Measurements from ENCODE around the gene DSC2. TPM values are rescaled to one million over a fixed set of nuclear protein-coding genes. Genes with fewer than 3 reads are reported as not detected.
A peak's percentile ranks its signal among the peaks of the same experiment; 100 is the strongest.
"Not testable (repeated sequence)": the region's sequence is repeated elsewhere in the genome, so short reads cannot be mapped to it uniquely, and the experiment has no call there.

Gene DSC2
- total and polyA plus RNA-seq, 4 donors = 2.3 to 15.4 (median 10.4) TPM

- H3K9me3 ChIP-seq (ENCODE audit: control insufficient read depth in 4 of 4, insufficient read depth in 3 of 4, low read length in 3 of 4) = peaks cover 0 to 4% (median 0%) of the 10 kb centered on the region in 4 donors
- no peak overlapping the region for H3K4me3 ChIP-seq
- no peak overlapping the region for H3K27ac ChIP-seq (ENCODE audit: low read depth in 1 of 2, low read length in 1 of 2)
- peaks cover 0 to 65% (median 60%) of the 10 kb centered on the region in 3 donors for H3K27me3 ChIP-seq (ENCODE audit: control insufficient read depth in 3 of 3, insufficient read depth in 3 of 3, low read length in 2 of 3)
- peaks cover 0 to 25% (median 4%) of the 10 kb centered on the region in 5 donors for H3K4me1 ChIP-seq (ENCODE audit: control insufficient read depth in 5 of 5, insufficient read depth in 5 of 5, low read length in 5 of 5)
- DNase-seq (peak in 1 of 3 donors; percentile 39), ATAC-seq (ENCODE audit: insufficient read depth, low FRiP score) (no peak)
- TF ChIP-seq CTCF (IDR thresholded peaks at IDR 0.05; ENCODE audit: control extremely low read depth, extremely low read depth) = no peak
- no peak overlapping the region for H3K9ac ChIP-seq (ENCODE audit: insufficient read depth in 1 of 2, low read length in 2 of 2)
- 9 to 11% methylated on average over 18 of the region's 18 CpGs for WGBS, 2 donors
- no peaks in the 10 kb centered on the region for H3K36me3 ChIP-seq (ENCODE audit: control insufficient read depth in 4 of 4, insufficient read depth in 4 of 4, low read length in 4 of 4)
Observed at GRCh38 chr18:31040686-31041270, 61.4 kb downstream of the DSC2 start.

GRCh38 chr18:31039426-31039825 is 62.8 kb downstream of the DSC2 start:
- Histone ChIP-seq H3K4me3 (no peak overlapping the region), H3K36me3 (ENCODE audit: control insufficient read depth in 4 of 4, insufficient read depth in 4 of 4, low read length in 4 of 4) (no peaks in the 10 kb centered on the region), H3K9me3 (ENCODE audit: control insufficient read depth in 4 of 4, insufficient read depth in 3 of 4, low read length in 3 of 4) (peaks cover 0 to 2% (median 0%) of the 10 kb centered on the region in 4 donors), H3K27ac (ENCODE audit: low read depth in 1 of 2, low read length in 1 of 2) (no peak overlapping the region), H3K27me3 (ENCODE audit: control insufficient read depth in 3 of 3, insufficient read depth in 3 of 3, low read length in 2 of 3) (peaks cover 0 to 55% (median 55%) of the 10 kb centered on the region in 3 donors), H3K9ac (ENCODE audit: insufficient read depth in 1 of 2, low read length in 2 of 2) (no peak overlapping the region), H3K4me1 (ENCODE audit: control insufficient read depth in 5 of 5, insufficient read depth in 5 of 5, low read length in 5 of 5) (peaks cover 0 to 25% (median 4%) of the 10 kb centered on the region in 5 donors)
- 65 to 75% methylated on average over 3 of the region's 3 CpGs for WGBS, 2 donors
- ATAC-seq (ENCODE audit: insufficient read depth, low FRiP score) (no peak), DNase-seq (peak in 1 of 3 donors; percentile 1)
- no peak for TF ChIP-seq CTCF (IDR thresholded peaks at IDR 0.05; ENCODE audit: control extremely low read depth, extremely low read depth)

GRCh38 chr18:31037686-31038085 is 64.5 kb downstream of the DSC2 start:
- H3K9me3 ChIP-seq (ENCODE audit: control insufficient read depth in 4 of 4, insufficient read depth in 3 of 4, low read length in 3 of 4) = not testable (repeated sequence)

GRCh38 chr18:31034541-31034940 is 67.7 kb downstream of the DSC2 start:
- TF ChIP-seq CTCF (IDR thresholded peaks at IDR 0.05; ENCODE audit: control extremely low read depth, extremely low read depth) = no peak
- no peaks in the 10 kb centered on the region for H3K4me1 ChIP-seq (ENCODE audit: control insufficient read depth in 5 of 5, insufficient read depth in 5 of 5, low read length in 5 of 5)
- H3K9ac ChIP-seq (ENCODE audit: insufficient read depth in 1 of 2, low read length in 2 of 2) = no peak overlapping the region
- H3K27me3 ChIP-seq (ENCODE audit: control insufficient read depth in 3 of 3, insufficient read depth in 3 of 3, low read length in 2 of 3) = peaks cover 0 to 12% (median 10%) of the 10 kb centered on the region in 3 donors
- H3K4me3 ChIP-seq = no peak overlapping the region
- no peaks in the 10 kb centered on the region for H3K9me3 ChIP-seq (ENCODE audit: control insufficient read depth in 4 of 4, insufficient read depth in 3 of 4, low read length in 3 of 4)
- 77 to 85% methylated on average over 4 of the region's 4 CpGs for WGBS, 2 donors
- no peak overlapping the region for H3K27ac ChIP-seq (ENCODE audit: low read depth in 1 of 2, low read length in 1 of 2)
- no peak for ATAC-seq (ENCODE audit: insufficient read depth, low FRiP score)
- no peaks in the 10 kb centered on the region for H3K36me3 ChIP-seq (ENCODE audit: control insufficient read depth in 4 of 4, insufficient read depth in 4 of 4, low read length in 4 of 4)
- DNase-seq = no peak

More at GRCh38 chr18:31037686-31038085, 64.5 kb downstream of the DSC2 start:
- Histone ChIP-seq H3K4me1 (ENCODE audit: control insufficient read depth in 5 of 5, insufficient read depth in 5 of 5, low read length in 5 of 5) (peaks cover 0 to 23% (median 4%) of the 10 kb centered on the region in 5 donors), H3K27me3 (ENCODE audit: control insufficient read depth in 3 of 3, insufficient read depth in 3 of 3, low read length in 2 of 3) (peaks cover 0 to 40% (median 40%) of the 10 kb centered on the region in 3 donors)
- not testable (repeated sequence) for ATAC-seq (ENCODE audit: insufficient read depth, low FRiP score); H3K27ac ChIP-seq (ENCODE audit: low read depth in 1 of 2, low read length in 1 of 2); H3K36me3 ChIP-seq (ENCODE audit: control insufficient read depth in 4 of 4, insufficient read depth in 4 of 4, low read length in 4 of 4); H3K4me3 ChIP-seq; DNase-seq; H3K9ac ChIP-seq (ENCODE audit: insufficient read depth in 1 of 2, low read length in 2 of 2)
- WGBS, 2 donors = 91 to 95% methylated on average over 5 of the region's 5 CpGs
